Neural crest cell (in vitro differentiated cells): ENCODE results near the gene TEX22. TPM values are rescaled to one million over a fixed set of nuclear protein-coding genes. Genes with fewer than 3 reads are reported as not detected.

Source experiments
- DNase-seq: peaks from one replicate; pipeline ENCODE4 v3.0.0; 2021; ENCODE audit warnings: low read depth, mixed read lengths, low spot score
- H3K27ac Mint-ChIP-seq: one replicate; pipeline ENCODE4 v1.8.0; 2021; ENCODE audit warnings: mild to moderate bottlenecking, mixed read lengths; ENCODE audit not compliant: unreplicated experiment
- H3K27me3 Mint-ChIP-seq: 2 replicates; pipeline ENCODE4 v1.8.0; 2021; ENCODE audit warnings: low read depth, mild to moderate bottlenecking, mixed read lengths
- H3K36me3 Mint-ChIP-seq: 2 replicates; pipeline ENCODE4 v1.8.0; 2021; ENCODE audit warnings: low read depth, mild to moderate bottlenecking, mixed read lengths
- H3K4me1 Mint-ChIP-seq: 2 replicates; pipeline ENCODE4 v1.8.0; 2021; ENCODE audit warnings: mixed read lengths
- H3K4me3 Mint-ChIP-seq: one replicate; pipeline ENCODE4 v1.8.0; 2021; ENCODE audit warnings: mild to moderate bottlenecking, mixed read lengths
- H3K9me3 Mint-ChIP-seq: 2 replicates; pipeline ENCODE4 v1.8.0; 2021; ENCODE audit warnings: mixed read lengths
- total RNA-seq: library from RNA; stranded (reverse); gene quantifications from 2 replicates; pipeline ENCODE4 v1.2.1, GENCODE V29; 2021
- TF ChIP-seq, protein P1 (sequence below): fragments of 200-600 bp; sonication (generic); conservative IDR thresholded peaks from 2 replicates; pipeline ENCODE4 v1.5.0; 2021; ENCODE audit warnings: antibody characterized with exemption, mild to moderate bottlenecking

Gene TEX22
- total RNA-seq, 1 donor from 2014 or later = 5.2 TPM

GRCh38 chr14:105420974-105421674, 22.8 kb downstream of the TEX22 start:
- no peak for DNase-seq

DNA sequence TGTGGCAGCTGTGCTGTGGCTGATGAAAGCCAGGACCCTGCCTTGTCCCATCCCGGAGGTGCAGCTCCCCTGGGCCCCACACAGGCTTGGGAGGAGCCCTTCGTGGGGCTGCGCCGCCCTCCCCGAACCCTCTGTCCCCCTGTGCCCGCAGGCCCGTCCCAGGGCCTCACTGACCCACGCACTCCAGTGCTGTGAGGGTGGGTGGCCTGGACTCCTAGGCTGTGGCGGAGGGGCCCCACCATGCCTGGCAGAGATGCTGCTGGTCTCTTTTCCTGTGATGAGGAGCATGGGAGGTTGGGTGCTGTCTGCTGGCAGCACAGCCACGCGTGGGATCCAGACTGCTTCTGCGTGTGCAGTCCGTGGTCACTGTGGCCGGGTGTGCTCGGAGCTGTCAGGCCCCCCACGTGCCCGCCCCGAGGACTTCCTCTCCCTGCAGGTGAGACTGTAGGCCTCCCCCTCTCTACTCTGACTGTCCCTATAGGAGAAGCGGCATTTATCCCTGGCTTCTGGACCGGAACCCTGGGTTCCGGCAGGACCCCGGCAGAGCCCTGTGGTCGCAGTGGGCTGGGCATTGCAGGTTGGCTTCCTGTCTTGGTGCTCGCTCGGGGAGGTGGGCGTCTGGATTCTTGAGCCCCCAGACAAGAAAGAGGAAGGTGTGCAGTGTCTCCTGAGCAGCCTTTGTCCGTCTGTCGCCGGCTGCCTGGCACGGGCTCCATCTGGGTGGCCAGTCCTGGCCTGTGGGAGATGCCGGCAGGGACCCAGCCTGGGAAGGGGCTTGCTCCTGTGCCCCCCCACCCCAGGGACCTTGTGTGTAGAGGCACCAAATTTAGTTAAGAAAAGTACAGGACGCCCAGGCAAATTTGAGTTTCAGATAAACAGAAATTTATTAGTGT, 23.6 kb downstream of the TEX22 start:
- H3K4me1 Mint-ChIP-seq = peaks cover 24% of the 10 kb centered on the region
- H3K36me3 Mint-ChIP-seq = peaks cover 3% of the 10 kb centered on the region
- no peak for DNase-seq
- TF ChIP-seq, protein P1, sequence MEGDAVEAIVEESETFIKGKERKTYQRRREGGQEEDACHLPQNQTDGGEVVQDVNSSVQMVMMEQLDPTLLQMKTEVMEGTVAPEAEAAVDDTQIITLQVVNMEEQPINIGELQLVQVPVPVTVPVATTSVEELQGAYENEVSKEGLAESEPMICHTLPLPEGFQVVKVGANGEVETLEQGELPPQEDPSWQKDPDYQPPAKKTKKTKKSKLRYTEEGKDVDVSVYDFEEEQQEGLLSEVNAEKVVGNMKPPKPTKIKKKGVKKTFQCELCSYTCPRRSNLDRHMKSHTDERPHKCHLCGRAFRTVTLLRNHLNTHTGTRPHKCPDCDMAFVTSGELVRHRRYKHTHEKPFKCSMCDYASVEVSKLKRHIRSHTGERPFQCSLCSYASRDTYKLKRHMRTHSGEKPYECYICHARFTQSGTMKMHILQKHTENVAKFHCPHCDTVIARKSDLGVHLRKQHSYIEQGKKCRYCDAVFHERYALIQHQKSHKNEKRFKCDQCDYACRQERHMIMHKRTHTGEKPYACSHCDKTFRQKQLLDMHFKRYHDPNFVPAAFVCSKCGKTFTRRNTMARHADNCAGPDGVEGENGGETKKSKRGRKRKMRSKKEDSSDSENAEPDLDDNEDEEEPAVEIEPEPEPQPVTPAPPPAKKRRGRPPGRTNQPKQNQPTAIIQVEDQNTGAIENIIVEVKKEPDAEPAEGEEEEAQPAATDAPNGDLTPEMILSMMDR = no peak
- peaks cover under 1% of the 10 kb centered on the region for H3K9me3 Mint-ChIP-seq
- H3K4me3 Mint-ChIP-seq = peak overlapping the region; percentile 94
- H3K27ac Mint-ChIP-seq = peak overlapping the region; percentile 27
- H3K27me3 Mint-ChIP-seq = no peaks in the 10 kb centered on the region

More at GRCh38 chr14:105420974-105421674, 22.8 kb downstream of the TEX22 start:
- Mint-ChIP-seq H3K4me1 (peaks cover 27% of the 10 kb centered on the region), H3K36me3 (no peaks in the 10 kb centered on the region), H3K4me3 (peak overlapping the region; percentile 94), H3K27me3 (no peaks in the 10 kb centered on the region), H3K27ac (peak overlapping the region; percentile 99), H3K9me3 (no peaks in the 10 kb centered on the region)
- TF ChIP-seq, protein P1 = no peak

DNA sequence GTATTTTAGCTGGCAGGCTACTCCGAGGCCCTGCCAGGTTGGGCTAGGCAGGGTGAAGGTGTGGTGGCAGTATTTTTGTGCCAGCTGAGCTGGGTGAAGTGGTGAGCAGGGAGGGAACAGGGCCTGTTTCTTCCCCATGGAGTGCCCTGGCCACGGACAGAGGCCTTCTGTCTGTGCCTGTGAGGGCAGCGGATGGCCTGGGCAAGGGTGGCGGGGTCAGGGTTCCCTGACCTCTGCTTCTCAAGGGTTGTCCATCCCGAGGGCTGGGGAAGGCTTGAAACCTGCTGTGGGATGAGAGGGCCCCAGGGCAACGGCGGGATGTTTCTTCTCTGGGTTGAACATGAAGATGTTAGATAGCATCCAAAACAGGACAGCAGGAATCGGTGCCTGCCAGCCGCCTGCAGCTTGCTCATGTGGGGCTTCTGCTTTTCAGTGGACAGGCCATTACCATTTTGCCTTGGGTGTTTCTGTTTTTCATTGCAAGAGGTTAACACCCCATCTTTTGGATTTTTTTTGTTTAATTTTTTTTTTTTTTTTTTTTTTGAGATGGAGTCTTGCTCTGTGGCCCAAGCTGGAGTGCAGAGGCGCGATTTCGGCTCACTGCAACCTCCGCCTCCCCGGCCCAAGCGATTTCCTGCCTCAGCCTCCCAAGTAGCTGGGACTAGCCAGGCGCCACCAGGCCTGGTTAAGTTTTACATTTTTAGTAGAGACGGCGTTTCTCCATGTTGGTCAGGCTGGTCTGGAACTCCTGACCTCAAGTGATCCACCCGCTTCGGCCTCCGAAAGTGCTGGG, 24.6 kb downstream of the TEX22 start:
- H3K36me3 Mint-ChIP-seq = peaks cover 10% of the 10 kb centered on the region
- peak overlapping the region; percentile 94 for H3K4me3 Mint-ChIP-seq
- no peaks in the 10 kb centered on the region for H3K27me3 Mint-ChIP-seq
- peak; percentile 38 for DNase-seq
- H3K4me1 Mint-ChIP-seq = peaks cover 24% of the 10 kb centered on the region
- no peak overlapping the region for H3K27ac Mint-ChIP-seq
- TF ChIP-seq, protein P1 = no peak
- H3K9me3 Mint-ChIP-seq = peaks cover 3% of the 10 kb centered on the region

DNA sequence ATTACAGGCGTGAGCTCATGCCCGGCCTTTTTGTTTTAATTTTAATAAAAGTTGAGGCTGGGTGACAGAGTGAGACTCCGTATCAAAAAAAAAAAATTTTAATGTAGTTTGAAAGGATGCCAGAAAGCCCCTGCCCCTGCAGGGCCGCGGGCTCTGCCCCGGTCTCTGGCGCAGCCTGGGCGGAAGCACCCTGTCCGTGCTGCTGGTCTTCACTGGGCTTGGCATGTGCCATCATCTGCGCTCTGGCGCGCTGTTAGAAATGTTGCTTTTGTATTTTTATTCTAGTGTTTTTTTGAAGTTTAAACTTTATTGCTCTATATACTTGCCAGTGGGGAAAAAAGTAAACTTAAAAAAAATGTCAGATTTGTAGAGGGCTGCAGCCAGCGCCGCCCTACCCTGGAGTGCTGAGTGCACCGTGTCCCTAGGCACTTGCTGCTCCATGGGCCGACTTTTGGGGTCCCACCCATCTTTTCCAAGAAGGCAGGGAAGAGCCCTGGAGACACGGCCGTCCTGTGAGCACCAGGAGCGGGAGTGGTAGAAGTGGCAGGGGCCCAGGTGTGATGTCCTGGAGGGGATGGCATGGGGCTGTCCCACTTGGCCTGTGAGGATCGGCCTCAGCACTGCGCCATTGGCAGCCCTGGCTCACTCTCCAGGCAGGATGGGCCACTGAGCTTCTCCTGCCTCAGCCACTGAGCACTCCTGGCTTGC, 25.3 kb downstream of the TEX22 start:
- no peak for DNase-seq
- no peak overlapping the region for H3K27ac Mint-ChIP-seq
- H3K36me3 Mint-ChIP-seq = peaks cover 14% of the 10 kb centered on the region
- TF ChIP-seq, protein P1 = no peak
- H3K4me1 Mint-ChIP-seq = peaks cover 22% of the 10 kb centered on the region
- no peaks in the 10 kb centered on the region for H3K27me3 Mint-ChIP-seq
- H3K4me3 Mint-ChIP-seq = peak overlapping the region; percentile 67
- H3K9me3 Mint-ChIP-seq = peaks cover 3% of the 10 kb centered on the region

GRCh38 chr14:105424861-105425260, 26.5 kb downstream of the TEX22 start:
- TF ChIP-seq, protein P1 = no peak
- Mint-ChIP-seq H3K4me1 (peaks cover 18% of the 10 kb centered on the region), H3K27ac (no peak overlapping the region), H3K4me3 (peak overlapping the region; percentile 31), H3K36me3 (peaks cover 19% of the 10 kb centered on the region), H3K9me3 (peaks cover 3% of the 10 kb centered on the region), H3K27me3 (no peaks in the 10 kb centered on the region)
- DNase-seq = no peak
